Neuronal stem cell (in vitro differentiated cells): ENCODE results near the gene RASGRF2.

Experiments used
- DNase-seq: peaks from one replicate; pipeline ENCODE4 v3.0.0-alpha.2; 2013; ENCODE audit warnings: low spot score
- H2AFZ ChIP-seq: one replicate; pipeline ENCODE4 v1.6.1; 2013; ENCODE audit warnings: mild to moderate bottlenecking, low read length, inconsistent platforms
- H2AK5ac ChIP-seq: 2 replicates; pipeline ENCODE4 v1.6.1; 2013; ENCODE audit warnings: low read depth, mild to moderate bottlenecking, inconsistent platforms, low read length, moderate library complexity, mixed read lengths
- H2BK120ac ChIP-seq: 2 replicates; pipeline ENCODE4 v1.6.1; 2013; ENCODE audit warnings: low read depth, mild to moderate bottlenecking, inconsistent platforms, low read length, moderate library complexity, mixed read lengths
- H2BK12ac ChIP-seq: one replicate; pipeline ENCODE4 v1.6.1; 2013; ENCODE audit warnings: low read length, inconsistent platforms
- H2BK15ac ChIP-seq: 2 replicates; pipeline ENCODE4 v1.6.1; 2013; ENCODE audit warnings: mild to moderate bottlenecking, low read length, inconsistent platforms, mixed read lengths
- H2BK5ac ChIP-seq: one replicate; pipeline ENCODE4 v1.6.1; 2013; ENCODE audit warnings: inconsistent platforms, mild to moderate bottlenecking, low read length, moderate library complexity
- H3K14ac ChIP-seq: one replicate; pipeline ENCODE4 v1.6.1; 2013; ENCODE audit warnings: low read length, inconsistent platforms
- H3K18ac ChIP-seq: 2 replicates; pipeline ENCODE4 v1.6.1; 2013; ENCODE audit warnings: low read length, inconsistent platforms
- H3K23ac ChIP-seq: 2 replicates; pipeline ENCODE4 v1.6.1; 2013; ENCODE audit warnings: low read depth, mild to moderate bottlenecking, mixed read lengths, low read length, inconsistent platforms; ENCODE audit not compliant: poor library complexity
- H3K27ac ChIP-seq: replicated peaks from 3 replicates; pipeline ENCODE4 v1.5.1; 2013; ENCODE audit warnings: low read length, inconsistent platforms
- H3K27me3 ChIP-seq, 3 experiments: 2 replicates each; pipeline ENCODE4 v1.6.1; 2013; ENCODE audit warnings: low read length in 3 of 3, mild to moderate bottlenecking in 2 of 3, inconsistent platforms in 1 of 3, low read depth in 1 of 3, mixed read lengths in 1 of 3, moderate library complexity in 1 of 3; ENCODE audit not compliant: control insufficient read depth in 3 of 3, insufficient read depth in 3 of 3
- H3K36me3 ChIP-seq, 2 donors: replicated peaks in 1 of 2; 2 replicates each; pipeline ENCODE4 v1.6.1; 2013; ENCODE audit warnings: low read length in 2 of 2; ENCODE audit not compliant: control insufficient read depth in 2 of 2, insufficient read depth in 2 of 2
- H3K4ac ChIP-seq: 2 replicates; pipeline ENCODE4 v1.6.1; 2013; ENCODE audit warnings: inconsistent platforms, mild to moderate bottlenecking, low read length, moderate library complexity
- H3K4me1 ChIP-seq, 2 donors: 1 replicate in 1 of 2; 2 replicates in 1 of 2; pipeline ENCODE4 v1.6.1; 2013; ENCODE audit warnings: low read length in 2 of 2, low read depth in 1 of 2; ENCODE audit not compliant: control insufficient read depth in 2 of 2, insufficient read depth in 1 of 2
- H3K4me2 ChIP-seq: one replicate; pipeline ENCODE4 v1.6.1; 2013; ENCODE audit warnings: mild to moderate bottlenecking, low read length, inconsistent platforms; ENCODE audit not compliant: insufficient read depth, poor library complexity, severe bottlenecking
- H3K4me3 ChIP-seq, 2 donors: 2 replicates each; pipeline ENCODE4 v1.5.1; 2013; ENCODE audit warnings: low read length in 2 of 2, mild to moderate bottlenecking in 2 of 2, inconsistent platforms in 1 of 2, moderate library complexity in 1 of 2
- H3K79me1 ChIP-seq: one replicate; pipeline ENCODE4 v1.6.1; 2013; ENCODE audit warnings: low read depth, mild to moderate bottlenecking, inconsistent platforms, low read length, moderate library complexity
- H3K9ac ChIP-seq: one replicate; pipeline ENCODE4 v1.6.1; 2013; ENCODE audit warnings: mild to moderate bottlenecking, low read depth, low read length, inconsistent platforms; ENCODE audit not compliant: poor library complexity
- H3K9me3 ChIP-seq, 2 donors: replicated peaks in 1 of 2; 2 replicates each; pipeline versions ENCODE3 to v1.6.1; 2013; ENCODE audit warnings: low read length in 2 of 2, mild to moderate bottlenecking in 2 of 2, inconsistent platforms in 1 of 2, low read depth in 1 of 2, mixed read lengths in 1 of 2, moderate library complexity in 1 of 2; ENCODE audit not compliant: control insufficient read depth in 2 of 2, insufficient read depth in 1 of 2
- H4K8ac ChIP-seq: one replicate; pipeline ENCODE4 v1.6.1; 2013; ENCODE audit warnings: low read depth, mild to moderate bottlenecking, inconsistent platforms, low read length, moderate library complexity
- H4K91ac ChIP-seq: one replicate; pipeline ENCODE4 v1.6.1; 2013; ENCODE audit warnings: low read length, low read depth, mild to moderate bottlenecking, inconsistent platforms; ENCODE audit not compliant: poor library complexity
- WGBS, 2 donors: extraction: QIAGEN DNeasy Blood & Tissue Kit; methylation state at CpG; one replicate each; pipeline ENCODE4 v1.1.7; 2013; ENCODE audit warnings: missing lambda C conversion rate in 2 of 2, mixed read lengths in 1 of 2; ENCODE audit not compliant: insufficient read length in 2 of 2, insufficient replicate concordance in 1 of 2; ENCODE audit errors: extremely low coverage in 2 of 2; 5-methylcytosine and 5-hydroxymethylcytosine counted together

The RASGRF2 gene

GRCh38 chr5:81164936-81165335 lies 204.8 kb downstream of the RASGRF2 start:
- no peak for DNase-seq
- no peak overlapping the region for H2AK5ac ChIP-seq
- H2BK120ac ChIP-seq: no peak overlapping the region
- H3K4me2 ChIP-seq: no peak overlapping the region
- H2AFZ ChIP-seq: no peak overlapping the region
- no peak overlapping the region for H3K9ac ChIP-seq
- peaks cover 5 to 11% of the 10 kb centered on the region in 2 donors for H3K4me1 ChIP-seq
- H3K27ac ChIP-seq: no peak overlapping the region
- H3K9me3 ChIP-seq: peaks cover 0 to under 1% of the 10 kb centered on the region in 2 donors
- H3K18ac ChIP-seq: no peak overlapping the region
- H4K91ac ChIP-seq: no peak overlapping the region
- H3K4me3 ChIP-seq: no peak overlapping the region
- no peak overlapping the region for H4K8ac ChIP-seq
- no CpG with 5 or more reads among the region's 9 CpGs for WGBS, 2 donors
- no peak overlapping the region for H2BK12ac ChIP-seq
- H2BK5ac ChIP-seq: no peak overlapping the region
- no peaks in the 10 kb centered on the region for H3K36me3 ChIP-seq
- H3K14ac ChIP-seq: no peak overlapping the region
- H3K23ac ChIP-seq: no peak overlapping the region
- H2BK15ac ChIP-seq: no peak overlapping the region
- H3K79me1 ChIP-seq: no peaks in the 10 kb centered on the region
- no peak overlapping the region for H3K4ac ChIP-seq
- H3K27me3 ChIP-seq: peaks cover 0 to 2% (median 0%) of the 10 kb centered on the region in 3 experiments

GRCh38 chr5:81165493-81166119 lies 205.4 kb downstream of the RASGRF2 start:
- Histone ChIP-seq H4K8ac (no peak overlapping the region), H2AFZ (no peak overlapping the region), H3K27ac (no peak overlapping the region), H3K18ac (no peak overlapping the region), H2AK5ac (no peak overlapping the region), H3K36me3 (no peaks in the 10 kb centered on the region), H3K4ac (no peak overlapping the region), H3K4me2 (no peak overlapping the region), H3K4me1 (peaks cover 5 to 11% of the 10 kb centered on the region in 2 donors), H4K91ac (no peak overlapping the region), H3K9me3 (peaks cover 0 to 2% of the 10 kb centered on the region in 2 donors), H3K9ac (no peak overlapping the region), H3K27me3 (peaks cover 0 to 3% (median 0%) of the 10 kb centered on the region in 3 experiments), H2BK12ac (no peak overlapping the region), H3K23ac (no peak overlapping the region), H3K14ac (no peak overlapping the region), H2BK15ac (no peak overlapping the region), H2BK5ac (no peak overlapping the region), H3K4me3 (no peak overlapping the region), H3K79me1 (no peaks in the 10 kb centered on the region), H2BK120ac (no peak overlapping the region)
- WGBS, 2 donors: no CpG with 5 or more reads among the region's 3 CpGs
- peak; percentile 43 for DNase-seq

GRCh38 chr5:81166430-81166829 lies 206.3 kb downstream of the RASGRF2 start:
- Histone ChIP-seq H3K27me3 (peaks cover 0 to 3% (median 0%) of the 10 kb centered on the region in 3 experiments), H2BK12ac (no peak overlapping the region), H3K9me3 (peaks cover 0 to 2% of the 10 kb centered on the region in 2 donors), H2AFZ (no peak overlapping the region), H3K79me1 (no peaks in the 10 kb centered on the region), H2BK120ac (no peak overlapping the region), H3K36me3 (no peaks in the 10 kb centered on the region), H3K14ac (no peak overlapping the region), H3K4me2 (no peak overlapping the region), H3K23ac (no peak overlapping the region), H3K4me1 (peaks cover 5 to 11% of the 10 kb centered on the region in 2 donors), H2AK5ac (no peak overlapping the region), H2BK5ac (no peak overlapping the region), H3K18ac (no peak overlapping the region), H3K27ac (no peak overlapping the region), H4K91ac (no peak overlapping the region), H3K9ac (no peak overlapping the region), H4K8ac (no peak overlapping the region), H3K4ac (no peak overlapping the region), H3K4me3 (no peak overlapping the region), H2BK15ac (no peak overlapping the region)
- no peak for DNase-seq
- WGBS, 2 donors: no CpG with 5 or more reads among the region's 6 CpGs

DNA sequence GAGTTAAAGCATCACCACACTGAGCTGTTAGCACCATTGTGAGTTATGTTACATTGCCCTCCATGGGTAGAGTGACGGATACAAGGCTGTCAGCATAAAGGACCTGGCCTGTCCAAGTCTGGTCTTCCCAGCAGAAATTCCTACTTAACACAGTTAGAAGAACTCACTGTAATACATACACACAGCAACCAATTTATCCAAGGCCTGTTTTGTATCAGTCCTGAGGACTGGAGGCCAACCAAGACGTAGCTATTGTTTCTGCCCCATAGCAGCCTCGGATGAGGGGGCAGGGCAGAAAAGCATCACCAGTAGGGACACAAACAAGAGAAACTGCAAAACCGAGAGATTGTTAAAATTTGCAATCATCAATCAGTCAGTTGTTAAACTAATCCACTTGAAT lies 206.9 kb downstream of the RASGRF2 start:
- H3K4ac ChIP-seq: no peak overlapping the region
- H2BK12ac ChIP-seq: no peak overlapping the region
- no peaks in the 10 kb centered on the region for H3K79me1 ChIP-seq
- no peak overlapping the region for H3K18ac ChIP-seq
- no peak overlapping the region for H3K4me3 ChIP-seq
- H3K36me3 ChIP-seq: no peaks in the 10 kb centered on the region
- no peak overlapping the region for H4K91ac ChIP-seq
- peaks cover 0 to 3% (median 0%) of the 10 kb centered on the region in 3 experiments for H3K27me3 ChIP-seq
- DNase-seq: no peak
- H3K27ac ChIP-seq: no peak overlapping the region
- no peak overlapping the region for H3K4me2 ChIP-seq
- H2BK15ac ChIP-seq: no peak overlapping the region
- H2BK5ac ChIP-seq: no peak overlapping the region
- H4K8ac ChIP-seq: no peak overlapping the region
- no peak overlapping the region for H2AK5ac ChIP-seq
- no peak overlapping the region for H3K14ac ChIP-seq
- H3K9me3 ChIP-seq: peaks cover 0 to 2% of the 10 kb centered on the region in 2 donors
- peaks cover 5 to 11% of the 10 kb centered on the region in 2 donors for H3K4me1 ChIP-seq
- H2AFZ ChIP-seq: peak overlapping the region; percentile 44
- no peak overlapping the region for H3K9ac ChIP-seq
- no CpG with 5 or more reads among the region's 4 CpGs for WGBS, 2 donors
- no peak overlapping the region for H2BK120ac ChIP-seq
- no peak overlapping the region for H3K23ac ChIP-seq
